GM11168 (cell line): ENCODE results near the gene CD27.
"Not testable (repeated sequence)": the region's sequence is repeated elsewhere in the genome, so short reads cannot be mapped to it uniquely, and the experiment has no call there.

ENCODE experiments used
- in situ Hi-C: fragments of 300-500 bp; cut with MboI; formaldehyde crosslinking; loops from one replicate; pipeline ENCODE4 v1.12.0; 2022; ENCODE audit warnings: low sequenced_read_pairs; ENCODE audit not compliant: unreplicated experiment

CD27 gene

DNA sequence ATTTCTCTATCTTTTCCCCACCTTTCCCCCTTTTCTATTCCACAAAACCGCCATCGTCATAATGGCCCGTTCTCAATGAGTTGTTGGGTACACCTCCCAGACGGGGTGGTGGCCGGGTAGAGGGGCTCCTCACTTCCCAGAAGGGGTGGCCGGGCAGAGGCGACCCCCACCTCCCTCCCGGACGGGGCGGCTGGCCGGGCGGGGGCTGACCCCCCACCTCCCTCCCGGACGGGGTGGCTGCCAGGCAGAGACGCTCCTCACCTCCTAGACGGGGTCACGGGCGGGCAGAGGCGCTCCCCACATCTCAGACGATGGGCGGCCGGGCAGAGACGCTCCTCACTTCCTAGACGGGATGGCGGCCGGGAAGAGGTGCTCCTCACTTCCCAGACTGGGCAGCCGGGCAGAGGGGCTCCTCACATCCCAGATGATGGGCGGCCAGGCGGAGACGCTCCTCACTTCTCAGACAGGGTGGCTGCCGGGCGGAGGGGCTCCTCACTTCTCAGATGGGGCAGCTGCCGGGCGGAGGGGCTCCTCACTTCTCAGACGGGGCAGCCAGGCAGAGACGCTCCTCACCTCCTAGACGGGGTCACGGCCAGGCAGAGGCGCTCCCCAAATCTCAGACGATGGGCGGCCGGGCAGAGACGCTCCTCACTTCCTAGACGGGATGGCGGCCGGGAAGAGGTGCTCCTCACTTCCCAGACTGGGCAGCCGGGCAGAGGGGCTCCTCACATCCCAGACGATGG lies 30.6 kb downstream of the CD27 start:
- in situ Hi-C loops, result not testable (repeated sequence)

DNA sequence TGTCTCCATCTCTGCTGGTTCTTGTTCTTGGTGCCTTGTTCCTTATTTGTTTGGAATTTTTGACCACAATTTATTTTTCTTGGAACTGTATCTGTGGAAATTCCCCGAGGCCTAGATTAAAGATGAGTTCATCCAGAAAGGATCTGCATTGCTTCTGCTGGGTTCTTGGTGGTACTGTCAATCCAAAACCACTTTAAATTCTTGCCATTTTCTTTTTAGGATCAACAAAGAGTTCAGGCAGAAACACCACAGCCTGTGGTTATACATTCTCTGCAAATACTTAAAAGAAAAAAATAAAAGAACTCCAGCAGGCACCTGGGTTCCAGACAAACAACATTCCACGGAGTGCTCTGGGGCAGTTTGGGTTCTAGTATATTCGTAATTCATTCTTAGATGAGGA lies 31.7 kb downstream of the CD27 start:
- in situ Hi-C loops, result no loop called here

DNA sequence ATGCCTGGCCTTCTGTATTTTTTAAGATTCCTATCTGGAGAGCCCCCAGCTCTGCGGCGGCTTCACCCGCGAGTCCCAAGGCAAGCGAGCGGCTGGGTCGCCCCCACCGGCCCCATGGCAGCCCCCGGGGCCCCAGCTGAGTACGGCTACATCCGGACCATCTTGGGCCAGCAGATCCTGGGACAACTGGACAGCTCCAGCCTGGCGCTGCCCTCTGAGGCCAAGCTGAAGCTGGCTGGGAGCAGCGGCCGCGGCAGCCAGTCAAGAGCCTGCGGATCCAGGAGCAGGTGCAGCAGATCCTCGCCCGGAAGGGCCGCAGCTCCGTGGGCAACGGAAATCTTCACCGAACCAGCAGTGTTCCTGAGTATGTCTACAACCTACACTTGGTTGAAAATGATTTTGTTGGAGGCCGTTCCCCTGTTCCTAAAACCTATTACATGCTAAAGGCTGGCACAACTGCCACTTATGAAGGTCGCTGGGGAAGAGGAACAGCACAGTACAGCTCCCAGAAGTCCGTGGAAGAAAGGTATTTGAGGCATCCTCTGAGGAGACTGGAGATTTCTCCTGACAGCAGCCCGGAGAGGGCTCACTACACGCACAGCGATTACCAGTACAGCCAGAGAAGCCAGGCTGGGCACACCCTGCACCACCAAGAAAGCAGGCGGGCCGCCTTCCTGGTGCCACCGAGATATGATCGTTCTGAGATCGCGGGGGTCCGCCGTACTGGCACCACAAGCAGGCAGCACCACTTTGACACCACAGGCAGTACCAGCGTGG lies 33.0 kb downstream of the CD27 start:
- in situ Hi-C loops, result not testable (repeated sequence)

DNA sequence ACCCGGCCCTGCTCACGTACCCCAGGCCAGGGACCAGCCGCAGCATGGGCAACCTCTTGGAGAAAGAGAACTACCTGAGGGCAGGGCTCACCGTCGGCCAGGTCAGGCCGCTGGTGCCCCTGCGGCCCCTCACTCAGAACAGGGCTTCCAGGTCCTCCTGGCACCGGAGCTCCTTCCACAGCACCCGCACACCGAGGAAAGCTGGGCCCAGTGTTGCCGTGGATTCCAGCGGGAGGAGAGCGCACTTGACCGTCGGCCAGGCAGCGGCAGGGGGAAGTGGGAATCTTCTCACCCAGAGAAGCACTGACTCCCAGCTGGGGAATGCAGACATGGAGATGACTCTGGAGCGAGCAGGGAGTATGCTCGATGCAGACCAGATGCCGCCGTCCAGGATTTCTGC lies 33.7 kb downstream of the CD27 start:
- in situ Hi-C loops, result no loop called here

DNA sequence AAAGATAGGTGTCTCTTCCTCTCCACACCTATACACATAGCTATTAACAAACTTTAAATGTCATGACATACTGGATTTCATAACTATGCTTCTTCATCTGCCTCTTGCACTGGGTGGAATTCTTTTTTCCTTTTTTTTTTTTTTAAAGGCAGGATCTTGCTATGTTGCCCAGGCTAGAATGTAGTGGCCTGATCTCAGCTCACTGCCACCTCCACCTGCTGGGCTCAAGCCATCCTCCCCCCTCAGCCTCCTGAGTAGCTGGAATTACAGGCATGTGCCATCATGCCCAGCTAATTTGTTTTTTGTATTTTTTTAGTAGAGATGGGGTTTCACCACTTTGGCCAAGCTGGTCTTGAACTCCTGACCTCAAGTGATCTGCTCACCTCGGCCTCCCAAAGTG lies 43.5 kb downstream of the CD27 start:
- in situ Hi-C loops, result no loop called here

DNA sequence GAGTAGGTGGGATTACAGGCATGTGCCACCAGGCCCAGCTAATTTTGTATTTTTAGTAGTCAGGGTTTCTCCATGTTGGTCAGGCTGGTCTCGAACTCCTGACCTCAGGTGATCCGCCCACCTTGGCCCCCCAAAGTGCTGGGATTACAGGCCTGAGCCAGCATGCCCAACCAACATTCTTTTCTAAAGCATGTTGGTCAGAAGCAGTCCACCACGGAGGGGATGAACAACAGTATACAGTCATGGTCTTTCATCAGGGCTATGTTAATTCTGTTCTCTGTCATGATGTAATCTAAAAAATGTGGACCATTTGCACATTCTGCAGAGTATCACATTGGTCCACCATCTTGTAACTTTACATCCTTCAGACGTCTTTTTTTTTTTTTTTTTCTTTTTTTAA lies 44.7 kb downstream of the CD27 start:
- in situ Hi-C loops, result no loop called here

DNA sequence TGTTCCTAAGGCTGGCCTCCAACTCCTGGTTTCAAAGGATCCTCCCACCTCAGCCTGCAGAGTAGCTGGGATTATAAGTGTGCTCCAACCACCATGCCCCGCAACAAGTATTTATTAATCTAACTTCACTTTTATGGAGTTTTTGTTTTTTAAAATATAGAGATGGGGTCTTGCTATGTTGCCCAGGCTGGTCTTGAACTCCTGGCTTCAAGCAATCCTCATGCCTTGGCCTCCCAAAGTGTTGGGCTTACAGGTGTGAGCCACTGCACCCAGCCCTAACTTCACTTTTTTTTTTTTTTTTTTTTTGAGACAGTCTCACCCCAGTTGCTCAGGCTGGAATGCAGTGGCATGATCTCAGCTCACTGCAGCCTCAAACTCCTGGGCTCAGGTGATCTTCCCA lies 45.9 kb downstream of the CD27 start:
- in situ Hi-C loops, result not testable (repeated sequence)

DNA sequence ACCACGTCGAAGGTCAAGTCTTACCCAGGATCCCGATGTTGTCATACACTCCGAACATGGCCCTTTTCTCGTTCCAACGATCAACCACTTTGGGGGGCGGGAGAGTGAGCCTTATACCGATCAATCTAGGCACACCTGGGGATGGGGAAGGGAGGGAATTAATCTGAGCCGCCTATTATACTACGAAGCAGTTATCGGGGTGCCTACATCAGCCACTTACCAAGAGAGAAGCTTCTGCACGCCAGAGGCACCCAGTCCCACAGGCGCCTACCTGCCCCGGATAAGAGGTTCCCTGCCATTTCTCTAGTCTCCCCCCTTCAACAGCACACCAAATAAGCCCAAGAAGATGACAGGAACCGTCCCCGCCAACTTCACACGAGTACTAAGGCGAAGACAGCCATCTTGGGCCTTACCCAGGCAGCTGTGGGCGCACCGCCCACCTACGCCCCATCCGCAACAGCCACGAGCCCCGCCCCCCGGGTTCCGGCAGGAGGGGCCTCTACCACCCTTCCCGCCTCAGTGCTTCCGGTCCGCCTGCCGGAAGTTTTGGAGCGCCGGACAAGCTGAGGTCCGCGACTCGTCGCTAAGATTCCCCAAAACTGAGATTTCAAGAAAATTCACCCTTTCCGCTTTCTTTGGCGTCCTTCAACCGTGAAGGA lies 48.2 kb downstream of the CD27 start, which contains the start of gene MRPL51:
Gene MRPL51, minus strand, starts transcription at position 425 of the 659 bp plus-strand sequence. Its CDS starts 126 bp downstream, at position 299.
- in situ Hi-C loops, result no loop called here

DNA sequence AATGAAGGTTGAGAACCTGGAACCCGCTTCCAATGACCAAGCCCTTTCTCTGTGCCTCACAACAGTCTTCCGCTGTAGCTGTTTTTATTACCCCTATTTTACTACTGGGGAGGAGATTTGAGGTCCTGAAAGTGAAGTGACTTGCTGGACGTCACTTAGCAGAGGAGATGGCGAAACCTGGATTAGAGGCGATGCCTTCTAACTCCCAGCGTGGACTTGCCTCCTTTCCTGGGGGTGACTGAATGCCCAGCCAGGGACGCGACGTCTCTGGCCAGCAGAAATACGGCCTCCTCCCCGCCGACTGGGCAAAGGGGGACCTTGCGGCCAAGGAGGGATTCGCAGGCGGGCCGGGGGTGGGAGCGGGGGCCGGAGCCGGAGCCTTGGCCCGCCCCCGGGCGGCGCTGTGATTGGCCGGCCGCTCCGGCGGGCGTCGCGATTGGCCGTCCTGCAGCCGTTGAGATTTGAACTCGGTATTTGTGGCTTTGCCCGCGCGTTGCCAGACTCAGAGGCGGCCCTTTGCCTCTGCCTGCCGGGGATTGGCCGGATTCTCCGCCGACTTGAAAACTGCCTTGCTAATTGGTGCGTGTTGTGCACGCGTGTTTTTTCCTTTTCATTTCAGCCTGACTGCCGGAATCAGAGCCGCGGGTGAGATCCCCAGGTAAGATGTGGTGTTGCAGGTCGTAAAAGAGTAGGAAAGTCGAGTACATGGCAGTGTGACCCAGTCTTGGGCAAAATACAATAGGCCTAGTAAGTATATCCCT lies 48.9 kb downstream of the CD27 start, which contains the start of gene NCAPD2:
Gene NCAPD2, plus strand, starts transcription at position 606 of the 761 bp plus-strand sequence. CDS start 997 bp downstream, outside the sequence.
- in situ Hi-C loops, result no loop called here

DNA sequence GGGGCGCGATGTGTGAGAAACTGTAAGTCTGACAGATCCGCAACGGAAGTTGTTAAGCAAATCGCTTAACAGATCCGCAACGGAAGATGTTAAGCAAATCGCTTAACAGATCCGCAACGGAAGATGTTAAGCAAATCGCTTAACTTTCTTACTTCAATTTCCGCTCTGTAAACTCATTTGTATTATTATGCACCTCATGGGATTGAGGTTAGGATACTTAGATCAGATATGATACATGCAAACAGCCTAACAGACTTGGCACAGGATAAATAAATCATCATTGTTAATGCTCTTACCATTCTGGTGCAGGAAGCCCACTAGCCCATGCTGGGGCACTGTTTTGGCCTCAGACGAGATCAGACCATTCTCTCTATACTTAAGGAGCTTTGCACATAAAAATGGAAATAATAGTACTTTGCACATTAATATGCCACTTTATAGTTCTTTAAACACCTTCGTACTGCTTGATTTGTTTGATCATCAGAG lies 49.5 kb downstream of the CD27 start:
- in situ Hi-C loops, result no loop called here

DNA sequence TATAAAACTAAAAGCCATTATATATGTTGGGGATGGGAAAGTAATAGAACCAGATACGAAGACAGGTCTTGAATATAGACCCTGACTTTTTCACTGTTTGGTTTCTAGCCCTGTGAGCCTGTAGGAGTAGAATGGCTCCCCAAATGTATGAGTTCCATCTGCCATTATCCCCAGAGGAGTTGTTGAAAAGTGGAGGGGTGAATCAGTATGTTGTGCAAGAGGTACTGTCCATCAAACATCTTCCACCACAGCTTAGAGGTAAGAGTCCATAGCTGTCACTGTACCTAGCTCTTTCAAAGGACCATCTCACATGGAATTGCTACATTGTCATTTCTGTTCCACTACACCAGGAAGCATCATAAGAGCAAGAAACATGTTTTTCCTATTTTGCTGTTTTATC lies 50.2 kb downstream of the CD27 start:
- in situ Hi-C loops, result no loop called here

DNA sequence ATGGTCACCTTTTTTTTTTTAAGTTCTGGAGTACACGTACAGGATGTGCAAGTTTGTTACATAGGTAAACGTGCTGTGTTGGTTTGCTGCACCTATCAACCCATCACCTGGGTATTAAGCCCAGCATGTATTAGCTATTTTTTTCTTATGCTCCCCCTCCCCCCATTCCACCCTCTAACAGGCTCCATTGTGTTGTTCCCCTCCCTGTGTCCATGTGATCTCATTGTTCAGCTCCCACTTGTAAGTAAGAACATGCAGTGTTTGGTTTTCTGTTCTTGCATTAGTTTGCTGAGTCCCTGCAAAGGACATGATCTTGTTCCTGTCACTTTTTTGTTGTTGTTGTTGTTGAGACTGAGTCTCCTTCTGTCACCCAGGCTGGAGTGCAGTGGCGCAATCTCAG lies 52.5 kb downstream of the CD27 start:
- in situ Hi-C loops, result not testable (repeated sequence)

DNA sequence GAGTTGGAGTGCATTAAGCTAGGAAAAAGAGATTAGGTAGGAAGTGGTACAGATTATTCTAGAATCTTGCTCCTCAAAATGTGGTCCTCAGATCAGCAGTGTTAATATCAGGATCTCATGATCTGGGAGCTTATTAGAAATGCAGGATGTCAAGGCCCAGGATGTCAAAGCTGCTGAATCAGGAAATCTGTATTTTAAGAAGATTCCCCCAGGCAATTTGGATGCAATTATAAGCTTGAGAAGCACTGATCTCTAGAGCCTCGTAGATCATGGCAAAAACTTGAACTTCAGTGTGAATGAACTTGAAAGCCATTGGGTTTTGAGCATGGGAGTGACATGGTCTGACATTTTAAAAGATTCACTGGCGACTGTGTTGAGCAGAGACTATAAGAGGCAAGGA lies 55.7 kb downstream of the CD27 start:
- in situ Hi-C loops, result no loop called here
